Stimulated activated naive CD8-positive, alpha-beta T cell treated with anti-CD3 and anti-CD28 coated beads, Interleukin-15, amount 100 ng/mL, for 72 hours (primary cell): ENCODE data around the gene GLS.
"Not testable (repeated sequence)": the region's sequence is repeated elsewhere in the genome, so short reads cannot be mapped to it uniquely, and the experiment has no call there.

ENCODE experiments used
- ATAC-seq: fragments of 150-1000 bp; cut with Tn5 transposase; 2 replicates; pipeline ENCODE4 v1.10.0; 2021; ENCODE audit warnings: mild to moderate bottlenecking, moderate library complexity
- DNase-seq, 2 donors: peaks; one replicate each; pipeline ENCODE4 v3.0.0; 2021 to 2022
- H3K27ac Mint-ChIP-seq, 2 donors: one replicate each; pipeline ENCODE4 v1.8.0; 2022; ENCODE audit warnings: mild to moderate bottlenecking in 2 of 2, mixed read lengths in 2 of 2, moderate library complexity in 2 of 2
- H3K27me3 Mint-ChIP-seq: one replicate; pipeline ENCODE4 v1.8.0; 2022; ENCODE audit warnings: mixed read lengths
- H3K4me1 Mint-ChIP-seq: one replicate; pipeline ENCODE4 v1.8.0; 2022; ENCODE audit warnings: mild to moderate bottlenecking, mixed read lengths
- H3K4me3 Mint-ChIP-seq, 2 donors: one replicate each; pipeline ENCODE4 v1.8.0; 2022; ENCODE audit warnings: mild to moderate bottlenecking in 2 of 2, mixed read lengths in 2 of 2, moderate library complexity in 1 of 2
- H3K9me3 Mint-ChIP-seq, 2 donors: one replicate each; pipeline ENCODE4 v1.8.0; 2022; ENCODE audit warnings: mixed read lengths in 2 of 2

GLS gene

GRCh38 chr2:190978389-190979053 is 97.9 kb downstream of the GLS start:
- ATAC-seq (no peak), DNase-seq (no peak)
- no peaks in the 10 kb centered on the region for H3K27me3 Mint-ChIP-seq
- no peak overlapping the region for H3K27ac Mint-ChIP-seq
- no peaks in the 10 kb centered on the region for H3K9me3 Mint-ChIP-seq
- H3K4me1 Mint-ChIP-seq: peaks cover 80% of the 10 kb centered on the region
- no peak overlapping the region for H3K4me3 Mint-ChIP-seq

- DNase-seq (no peak), ATAC-seq (no peak)
- Mint-ChIP-seq H3K27ac (peak overlapping the region; percentile 81 to 92), H3K27me3 (no peaks in the 10 kb centered on the region), H3K4me3 (no peak overlapping the region), H3K4me1 (peaks cover 76% of the 10 kb centered on the region), H3K9me3 (no peaks in the 10 kb centered on the region)
Observed at GRCh38 chr2:190979906-190980629, 99.4 kb downstream of the GLS start.

GRCh38 chr2:190980630-190981209 is 100.1 kb downstream of the GLS start:
- Mint-ChIP-seq H3K4me1 (peaks cover 81% of the 10 kb centered on the region), H3K27me3 (no peaks in the 10 kb centered on the region), H3K9me3 (no peaks in the 10 kb centered on the region), H3K27ac (peak overlapping the region; percentile 81 to 92), H3K4me3 (no peak overlapping the region)
- no peak for DNase-seq
- no peak for ATAC-seq

DNA sequence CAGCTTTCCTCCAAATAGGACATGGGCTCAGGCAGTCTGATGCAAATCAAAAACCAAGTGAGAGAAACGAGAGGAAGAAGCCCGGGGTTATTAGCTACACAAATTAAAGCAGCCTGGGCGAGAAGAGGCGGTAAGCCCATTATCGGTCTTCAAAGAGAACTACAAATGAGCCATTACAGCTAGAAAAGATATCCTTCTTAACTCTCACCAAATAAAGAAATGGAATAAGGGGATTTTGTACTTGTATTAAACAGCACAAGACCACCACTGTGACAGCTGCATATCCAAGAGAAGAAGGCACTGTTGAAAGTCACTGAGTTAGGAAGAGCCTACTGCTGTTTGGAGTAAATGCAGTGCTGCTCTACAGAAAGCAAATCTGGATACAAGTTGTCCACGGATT is 100.7 kb downstream of the GLS start:
- DNase-seq (no peak), ATAC-seq (no peak)
- H3K4me1 Mint-ChIP-seq: peaks cover 87% of the 10 kb centered on the region
- H3K9me3 Mint-ChIP-seq: no peaks in the 10 kb centered on the region
- peak overlapping the region in 1 of 2 donors; percentile 42 for H3K27ac Mint-ChIP-seq
- no peak overlapping the region for H3K4me3 Mint-ChIP-seq
- no peaks in the 10 kb centered on the region for H3K27me3 Mint-ChIP-seq

DNA sequence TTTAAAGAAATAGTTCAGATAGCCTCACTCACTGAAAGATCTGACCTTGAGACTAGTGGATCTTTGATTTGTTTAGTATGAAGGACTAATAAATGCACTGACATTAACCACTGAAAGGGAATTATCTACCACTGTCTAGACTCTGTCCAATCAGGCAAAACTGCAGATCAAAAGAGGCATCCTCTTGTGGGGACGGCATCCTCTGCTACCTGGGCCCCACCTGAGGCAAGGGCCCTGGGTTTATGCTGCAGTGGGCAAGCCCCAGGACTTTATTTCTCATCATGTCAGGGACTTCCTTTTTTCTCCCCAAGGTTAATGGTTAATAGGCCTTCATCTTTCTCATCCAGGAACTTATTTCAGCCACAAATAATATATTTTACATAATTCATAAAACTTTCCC is 101.1 kb downstream of the GLS start:
- H3K4me3 Mint-ChIP-seq: no peak overlapping the region

DNA sequence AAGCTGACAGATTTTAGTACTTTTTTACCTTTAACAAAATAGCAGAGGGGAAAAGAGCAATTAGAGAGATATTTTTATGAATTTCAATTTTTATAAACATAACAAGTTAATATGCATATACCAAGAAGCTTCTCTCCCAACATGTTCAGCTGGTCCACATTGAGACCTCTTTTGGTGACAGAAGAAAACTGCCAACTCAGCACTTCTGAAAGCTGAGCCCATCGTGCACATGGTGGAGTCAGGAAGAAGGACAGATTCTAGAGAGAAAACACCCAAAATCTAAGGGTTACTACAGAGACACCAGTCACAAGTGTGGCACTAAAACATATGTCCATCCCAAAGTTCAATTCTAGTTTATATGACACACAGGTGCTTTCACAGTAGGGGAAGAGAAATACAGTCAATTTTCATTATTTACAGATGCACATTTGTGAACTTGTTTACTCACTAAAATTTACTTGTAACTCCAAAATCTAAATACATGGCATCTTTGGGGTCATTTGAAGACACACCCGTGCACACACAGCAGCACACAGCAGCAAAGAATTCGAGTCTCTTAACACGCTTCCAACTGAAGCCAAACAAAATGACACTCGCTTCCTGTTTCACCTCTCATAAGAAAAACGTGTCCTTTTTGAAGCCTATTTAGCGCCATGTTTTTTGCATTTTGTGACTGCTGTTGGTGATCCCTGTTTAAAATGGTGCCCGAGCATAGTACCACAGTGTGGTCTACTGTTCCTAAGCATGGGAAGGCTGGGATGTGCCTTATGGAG is 101.8 kb downstream of the GLS start:
- DNase-seq (no peak), ATAC-seq (no peak)
- Mint-ChIP-seq H3K9me3 (no peaks in the 10 kb centered on the region), H3K4me3 (no peak overlapping the region), H3K27me3 (no peaks in the 10 kb centered on the region), H3K4me1 (peaks cover 87% of the 10 kb centered on the region), H3K27ac (peak overlapping the region; percentile 34 to 69)

More for the DNA sequence above, 101.1 kb downstream of the GLS start:
- no peak for DNase-seq
- ATAC-seq: peak; percentile 39
- Mint-ChIP-seq H3K9me3 (no peaks in the 10 kb centered on the region), H3K27me3 (no peaks in the 10 kb centered on the region), H3K27ac (peak overlapping the region in 1 of 2 donors; percentile 69), H3K4me1 (peaks cover 87% of the 10 kb centered on the region)

- ATAC-seq: peak; percentile 61
- Mint-ChIP-seq H3K9me3 (no peaks in the 10 kb centered on the region), H3K4me3 (no peak overlapping the region), H3K27me3 (no peaks in the 10 kb centered on the region), H3K27ac (peak overlapping the region in 1 of 2 donors; percentile 78), H3K4me1 (peaks cover 80% of the 10 kb centered on the region)
- no peak for DNase-seq
Observed at GRCh38 chr2:190984595-190984994, 104.0 kb downstream of the GLS start.

DNA sequence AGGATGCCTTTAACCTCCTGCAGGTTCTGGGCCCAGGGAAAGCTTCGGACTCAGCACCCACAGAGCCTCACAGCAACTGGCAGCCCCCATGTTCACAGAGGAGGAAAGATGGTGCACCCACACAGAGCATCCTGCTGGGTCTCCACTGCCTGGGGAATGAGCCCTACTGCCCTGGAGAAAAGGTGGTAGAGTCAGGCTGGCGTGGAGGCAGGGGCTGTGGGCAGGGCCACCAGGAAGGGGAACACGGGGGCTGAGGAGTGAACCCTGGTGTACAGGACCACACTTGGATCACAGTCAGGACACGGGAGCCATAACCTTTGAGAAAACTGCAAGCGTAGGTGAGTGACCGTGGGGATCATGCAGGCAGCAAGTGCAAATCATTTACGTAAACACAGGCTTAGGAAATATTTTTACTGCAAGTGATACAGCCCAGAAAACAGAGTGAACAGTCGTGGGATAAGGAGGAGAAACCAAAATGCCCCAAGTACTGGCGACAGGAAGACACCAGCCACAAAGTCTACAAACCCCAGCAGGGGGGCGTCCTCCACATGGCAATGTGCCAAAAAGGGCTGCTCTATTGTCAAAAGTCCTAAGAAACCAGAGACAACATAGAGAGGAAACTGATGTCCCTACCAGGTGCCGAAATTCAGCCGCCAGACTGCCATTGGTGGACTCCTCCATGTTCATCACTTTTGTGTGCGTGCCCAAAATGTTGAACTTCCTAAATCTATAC is 105.8 kb downstream of the GLS start:
- Mint-ChIP-seq H3K4me1 (peaks cover 72% of the 10 kb centered on the region), H3K27ac (peak overlapping the region; percentile 78 to 89), H3K27me3 (no peaks in the 10 kb centered on the region), H3K4me3 (peak overlapping the region in 1 of 2 donors; percentile 2), H3K9me3 (no peaks in the 10 kb centered on the region)
- ATAC-seq: no peak
- no peak for DNase-seq

- Mint-ChIP-seq H3K4me1 (peaks cover 67% of the 10 kb centered on the region), H3K27me3 (no peaks in the 10 kb centered on the region), H3K4me3 (no peak overlapping the region), H3K27ac (peak overlapping the region in 1 of 2 donors; percentile 4), H3K9me3 (no peaks in the 10 kb centered on the region)
- DNase-seq (no peak), ATAC-seq (no peak)
Observed at GRCh38 chr2:190987116-190987515, 106.5 kb downstream of the GLS start.

DNA sequence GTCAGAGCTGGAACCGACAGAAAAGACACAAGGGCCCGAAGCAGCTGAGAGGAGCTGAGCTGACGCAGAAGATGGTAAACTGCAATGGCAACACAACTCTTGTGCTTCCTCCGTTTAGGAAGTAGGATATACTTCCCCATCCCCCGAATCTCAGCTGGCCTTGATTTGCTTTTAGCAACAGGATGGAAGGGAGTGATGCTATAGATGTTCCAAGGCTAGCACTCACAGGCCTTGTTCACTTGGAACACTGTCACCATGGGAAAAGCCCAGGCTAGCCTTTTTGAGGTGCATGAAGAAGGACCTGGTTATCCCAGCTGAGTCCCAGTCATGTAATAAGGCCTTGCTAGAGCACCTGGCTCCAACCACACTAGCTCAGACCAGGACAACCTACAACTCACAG is 107.3 kb downstream of the GLS start:
- Mint-ChIP-seq H3K4me3 (peak overlapping the region in 1 of 2 donors; percentile 8), H3K9me3 (no peaks in the 10 kb centered on the region), H3K27ac (no peak overlapping the region), H3K27me3 (no peaks in the 10 kb centered on the region), H3K4me1 (peaks cover 65% of the 10 kb centered on the region)
- ATAC-seq: no peak
- DNase-seq: no peak

- DNase-seq (no peak), ATAC-seq (no peak)
- Mint-ChIP-seq H3K9me3 (no peaks in the 10 kb centered on the region), H3K27me3 (no peaks in the 10 kb centered on the region), H3K4me3 (no peak overlapping the region), H3K4me1 (peaks cover 70% of the 10 kb centered on the region), H3K27ac (peak overlapping the region in 1 of 2 donors; percentile 33)
Observed at GRCh38 chr2:190988910-190989309, 108.3 kb downstream of the GLS start.

DNA sequence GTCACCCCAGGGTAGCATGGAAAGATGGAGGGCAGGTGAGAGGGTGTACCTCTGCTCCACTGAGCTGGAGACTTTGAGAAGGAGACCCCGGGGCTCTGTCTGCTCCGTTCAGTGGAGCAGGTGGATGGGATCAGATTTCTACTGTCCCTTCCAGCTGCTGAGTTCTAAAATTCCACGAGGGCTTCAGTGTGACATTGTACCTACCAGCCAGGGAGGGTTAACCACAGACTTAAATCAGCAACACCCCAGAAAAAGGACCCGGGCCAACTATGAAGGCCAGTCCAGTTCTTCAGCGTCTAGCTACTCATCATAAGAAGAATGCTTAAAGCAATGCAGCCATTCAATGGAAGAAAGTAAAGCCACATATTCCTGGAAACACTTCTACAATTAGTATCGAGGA is 109.5 kb downstream of the GLS start:
- Mint-ChIP-seq H3K4me3 (no peak overlapping the region), H3K27ac (peak overlapping the region; percentile 5 to 82), H3K27me3 (no peaks in the 10 kb centered on the region), H3K4me1 (peaks cover 69% of the 10 kb centered on the region), H3K9me3 (peaks cover 3 to 4% of the 10 kb centered on the region in 2 donors)
- no peak for ATAC-seq
- no peak for DNase-seq

DNA sequence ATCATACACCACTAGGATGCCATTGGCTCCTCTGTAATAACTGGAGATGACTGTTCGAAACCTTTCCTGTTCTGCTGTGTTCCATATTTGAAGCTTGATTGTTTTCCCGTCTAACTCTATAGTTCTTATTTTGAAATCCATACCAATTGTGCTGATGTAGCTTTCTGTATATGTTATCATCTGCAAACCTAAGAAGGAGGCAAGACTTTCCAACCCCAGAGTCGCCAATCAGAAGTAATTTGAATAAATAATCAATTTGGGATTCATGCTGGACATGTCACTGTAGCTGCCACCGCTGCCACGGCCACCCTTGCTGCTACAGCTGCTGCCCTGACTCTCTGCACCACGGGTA is 112.6 kb downstream of the GLS start:
- DNase-seq (no peak), ATAC-seq (no peak)
- peak overlapping the region in 1 of 2 donors; percentile 51 for H3K27ac Mint-ChIP-seq
- H3K27me3 Mint-ChIP-seq: no peaks in the 10 kb centered on the region
- H3K4me1 Mint-ChIP-seq: peaks cover 67% of the 10 kb centered on the region
- no peak overlapping the region for H3K4me3 Mint-ChIP-seq
- peaks cover 22 to 25% of the 10 kb centered on the region in 2 donors for H3K9me3 Mint-ChIP-seq

GRCh38 chr2:190994148-190994547 is 113.5 kb downstream of the GLS start:
- H3K27ac Mint-ChIP-seq: peak overlapping the region; percentile 70 to 89
- H3K4me3 Mint-ChIP-seq: peak overlapping the region in 1 of 2 donors; percentile 55
- ATAC-seq (no peak), DNase-seq (no peak)
- H3K9me3 Mint-ChIP-seq: peaks cover 22 to 25% of the 10 kb centered on the region in 2 donors
- peaks cover 67% of the 10 kb centered on the region for H3K4me1 Mint-ChIP-seq
- H3K27me3 Mint-ChIP-seq: no peaks in the 10 kb centered on the region

DNA sequence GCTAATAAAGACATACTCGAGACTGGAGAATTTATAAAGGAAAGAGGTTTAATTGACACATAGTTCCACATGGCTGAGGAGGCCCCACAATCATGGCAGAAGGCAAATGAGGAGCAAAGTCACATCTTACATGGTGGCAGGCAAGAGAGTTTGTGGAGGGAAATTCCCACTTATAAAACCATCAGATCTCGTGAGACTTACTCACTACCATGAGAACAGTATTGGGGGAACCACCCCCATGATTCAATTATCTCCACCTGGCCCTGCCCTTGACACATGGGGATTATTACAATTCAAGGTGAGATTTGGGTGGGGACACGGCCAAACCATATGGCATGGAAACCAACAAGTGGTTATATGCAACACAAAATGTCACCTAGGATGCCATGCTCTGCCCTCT is 114.7 kb downstream of the GLS start:
- Mint-ChIP-seq H3K4me1 (peaks cover 73% of the 10 kb centered on the region), H3K4me3 (peak overlapping the region in 1 of 2 donors; percentile 48), H3K9me3 (peaks cover 22 to 25% of the 10 kb centered on the region in 2 donors), H3K27ac (peak overlapping the region; percentile 44 to 89)
- not testable (repeated sequence) for H3K27me3 Mint-ChIP-seq, DNase-seq
- ATAC-seq: peak; percentile 12
